HG02798 (cell line): ENCODE results near the gene RNGTT.
"Not testable (repeated sequence)": the region's sequence is repeated elsewhere in the genome, so short reads cannot be mapped to it uniquely, and the experiment has no call there.

Experiments
- ATAC-seq: cut with Tn5 transposase; IDR thresholded peaks from one replicate; pipeline ENCODE4 v1.9.1; 2021; ENCODE audit warnings: mild to moderate bottlenecking; ENCODE audit not compliant: unreplicated experiment, poor library complexity

Gene RNGTT

GRCh38 chr6:88869263-88870020 lies 94.0 kb downstream of the RNGTT start:
- no peak for ATAC-seq

- no peak for ATAC-seq
Measured at GRCh38 chr6:88867841-88868731, 95.3 kb downstream of the RNGTT start.

- no peak for ATAC-seq
Measured at GRCh38 chr6:88866856-88867255, 96.6 kb downstream of the RNGTT start.

GRCh38 chr6:88865275-88865674 lies 98.1 kb downstream of the RNGTT start:
- no peak for ATAC-seq

GRCh38 chr6:88864359-88865054 lies 98.9 kb downstream of the RNGTT start:
- ATAC-seq = no peak

GRCh38 chr6:88860310-88860709 lies 103.1 kb downstream of the RNGTT start:
- ATAC-seq = no peak

- no peak for ATAC-seq
Measured at GRCh38 chr6:88858455-88858854, 105.0 kb downstream of the RNGTT start.

GRCh38 chr6:88856566-88856965 lies 106.9 kb downstream of the RNGTT start:
- ATAC-seq = no peak

GRCh38 chr6:88855541-88856147 lies 107.8 kb downstream of the RNGTT start:
- no peak for ATAC-seq

GRCh38 chr6:88852775-88853174 lies 110.6 kb downstream of the RNGTT start:
- ATAC-seq = no peak

GRCh38 chr6:88852000-88852399 lies 111.4 kb downstream of the RNGTT start:
- no peak for ATAC-seq

- no peak for ATAC-seq
Measured at GRCh38 chr6:88848870-88849269, 114.5 kb downstream of the RNGTT start.

GRCh38 chr6:88843040-88843439 lies 120.4 kb downstream of the RNGTT start:
- no peak for ATAC-seq

- ATAC-seq = no peak
Measured at GRCh38 chr6:88842320-88842719, 121.1 kb downstream of the RNGTT start.

- ATAC-seq = no peak
Measured at GRCh38 chr6:88840796-88841539, 122.5 kb downstream of the RNGTT start.

GRCh38 chr6:88840289-88840688 lies 123.1 kb downstream of the RNGTT start:
- ATAC-seq = no peak

GRCh38 chr6:88839280-88839679 lies 124.1 kb downstream of the RNGTT start:
- ATAC-seq = no peak

- ATAC-seq = no peak
Measured at GRCh38 chr6:88835210-88835609, 128.2 kb downstream of the RNGTT start.

GRCh38 chr6:88833071-88833470 lies 130.3 kb downstream of the RNGTT start:
- ATAC-seq = not testable (repeated sequence)

GRCh38 chr6:88827599-88827998 lies 135.8 kb downstream of the RNGTT start:
- not testable (repeated sequence) for ATAC-seq
